GM10266 (cell line): Measurements from ENCODE around the gene MICAL3.

Experiments used
- DNase-seq: peaks from one replicate; pipeline ENCODE4 v3.0.0; 2012; ENCODE audit errors: extremely low spot score
- CTCF ChIP-seq: IDR thresholded peaks from 2 replicates; pipeline ENCODE4 v1.5.1; 2012; ENCODE audit warnings: mild to moderate bottlenecking, low read depth; ENCODE audit not compliant: control insufficient read depth, insufficient read depth; ENCODE audit errors: missing control alignments

The MICAL3 gene

GRCh38 chr22:17795661-17796548 lies 228.5 kb downstream of the MICAL3 start:
- peak; percentile 41 for TF ChIP-seq CTCF

GRCh38 chr22:17794726-17795542 lies 229.4 kb downstream of the MICAL3 start:
- no peak for TF ChIP-seq CTCF
- no peak for DNase-seq

More at GRCh38 chr22:17795661-17796548, 228.5 kb downstream of the MICAL3 start:
- DNase-seq = peak; percentile 79

- TF ChIP-seq CTCF = no peak
- no peak for DNase-seq
Measured at GRCh38 chr22:17792854-17793434, 231.4 kb downstream of the MICAL3 start.

- DNase-seq = peak; percentile 51
- peak; percentile 27 for TF ChIP-seq CTCF
Measured at GRCh38 chr22:17792299-17792698, 232.1 kb downstream of the MICAL3 start.

- DNase-seq = no peak
- TF ChIP-seq CTCF = no peak
Measured at GRCh38 chr22:17791196-17791595, 233.2 kb downstream of the MICAL3 start.

GRCh38 chr22:17789379-17790200 lies 234.8 kb downstream of the MICAL3 start:
- TF ChIP-seq CTCF = no peak
- no peak for DNase-seq
